HG02798 (cell line): ENCODE results near the gene ENTPD2.

Experiments
- ATAC-seq: cut with Tn5 transposase; IDR thresholded peaks from one replicate; pipeline ENCODE4 v1.9.1; 2021; ENCODE audit warnings: mild to moderate bottlenecking; ENCODE audit not compliant: unreplicated experiment, poor library complexity

Gene ENTPD2

GRCh38 chr9:137080260-137081122 is 26.6 kb upstream of the ENTPD2 start:
- no peak for ATAC-seq

DNA sequence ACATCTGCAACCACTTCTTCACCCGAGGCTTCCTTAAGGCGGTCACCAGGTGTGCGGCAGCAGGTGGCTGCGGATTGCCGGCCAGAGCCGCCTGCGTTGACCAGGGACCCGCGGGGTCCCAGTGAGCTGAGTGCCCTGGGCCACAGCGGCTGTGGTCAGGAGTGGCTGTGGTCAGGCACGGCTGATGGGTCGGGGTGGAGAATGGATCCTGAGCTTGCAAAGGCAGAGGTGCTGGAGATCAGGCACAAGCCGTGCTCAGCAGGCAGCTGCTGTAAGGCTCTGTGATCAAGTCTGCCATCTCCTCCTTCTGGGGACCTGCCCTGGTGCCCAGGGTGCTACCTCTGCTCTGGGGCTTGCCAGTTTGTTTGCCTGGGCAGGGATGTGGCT is 25.5 kb upstream of the ENTPD2 start:
- no peak for ATAC-seq

DNA sequence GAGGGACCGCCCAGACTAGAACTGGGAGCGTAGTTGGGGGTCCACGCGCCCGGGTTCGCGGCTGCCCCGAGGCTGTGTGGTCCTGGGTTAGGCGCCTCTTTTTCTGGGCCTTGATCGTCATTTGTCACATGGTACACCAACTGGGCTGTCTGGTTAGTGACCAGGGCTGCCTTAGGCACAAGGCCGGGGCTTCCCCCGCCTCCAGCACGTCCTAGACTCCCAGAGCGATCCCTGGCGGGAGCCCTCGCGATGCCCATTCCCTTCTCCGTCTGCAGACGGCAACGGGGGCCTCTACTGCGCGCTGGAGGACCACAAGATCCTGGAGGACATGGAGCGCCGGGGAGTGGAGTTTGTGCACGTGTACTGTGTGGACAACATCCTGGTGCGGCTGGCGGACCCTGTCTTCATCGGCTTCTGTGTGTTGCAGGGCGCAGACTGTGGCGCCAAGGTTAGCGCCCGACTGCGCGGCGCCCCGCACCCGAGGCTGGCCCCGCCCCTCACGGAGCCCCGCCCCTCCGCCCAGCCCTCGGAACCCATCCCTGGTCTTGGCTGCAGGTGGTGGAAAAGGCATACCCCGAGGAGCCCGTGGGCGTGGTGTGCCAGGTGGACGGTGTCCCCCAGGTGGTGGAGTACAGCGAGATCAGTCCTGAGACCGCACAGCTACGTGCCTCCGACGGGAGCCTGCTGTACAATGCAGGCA is 25.0 kb upstream of the ENTPD2 start:
- no peak for ATAC-seq

DNA sequence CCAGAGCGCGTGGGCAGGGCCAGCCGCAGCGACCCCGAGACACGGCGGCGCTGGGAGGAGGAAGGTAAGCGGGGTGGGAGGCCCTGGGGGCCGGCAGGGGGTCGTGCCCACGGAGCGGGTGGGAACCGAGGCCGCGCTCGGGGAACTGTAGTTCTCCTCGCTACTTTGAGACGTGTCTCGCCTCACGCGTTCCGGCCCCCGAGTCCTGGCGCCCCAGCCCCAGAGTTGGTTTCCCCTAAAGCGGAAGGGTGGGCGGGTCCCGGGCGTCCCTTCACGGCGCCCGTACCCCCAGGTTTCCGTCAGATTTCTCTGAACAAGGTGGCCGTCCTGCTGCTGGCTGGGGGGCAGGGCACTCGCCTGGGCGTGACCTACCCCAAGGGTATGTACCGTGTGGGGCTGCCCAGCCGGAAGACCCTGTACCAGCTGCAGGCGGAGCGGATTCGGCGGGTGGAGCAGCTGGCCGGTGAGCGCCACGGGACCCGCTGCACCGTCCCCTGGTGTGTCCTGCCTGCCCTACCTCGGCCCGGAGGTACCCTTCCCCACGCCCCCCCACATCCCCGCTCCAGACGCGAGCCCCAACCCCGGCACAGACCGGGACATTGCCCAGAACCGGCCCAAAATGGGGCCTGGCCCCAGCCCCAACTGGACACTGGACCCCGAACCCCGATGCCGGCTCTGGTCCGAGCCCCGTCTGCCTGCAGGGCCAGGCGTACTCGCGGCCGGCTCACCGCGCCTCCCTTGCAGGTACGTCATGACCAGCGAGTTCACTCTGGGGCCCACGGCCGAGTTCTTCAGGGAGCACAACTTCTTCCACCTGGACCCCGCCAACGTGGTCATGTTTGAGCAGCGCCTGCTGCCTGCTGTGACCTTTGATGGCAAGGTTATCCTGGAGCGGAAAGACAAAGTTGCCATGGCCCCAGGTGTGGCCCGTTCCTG is 24.2 kb upstream of the ENTPD2 start:
- no peak for ATAC-seq

- peak; percentile 71 for ATAC-seq
Measured at GRCh38 chr9:137077010-137077747, 23.3 kb upstream of the ENTPD2 start, which contains the start of gene UAP1L1. Gene UAP1L1 (plus strand): TSS chr9:137077517. CDS start chr9:137077533, 16 bp downstream.

DNA sequence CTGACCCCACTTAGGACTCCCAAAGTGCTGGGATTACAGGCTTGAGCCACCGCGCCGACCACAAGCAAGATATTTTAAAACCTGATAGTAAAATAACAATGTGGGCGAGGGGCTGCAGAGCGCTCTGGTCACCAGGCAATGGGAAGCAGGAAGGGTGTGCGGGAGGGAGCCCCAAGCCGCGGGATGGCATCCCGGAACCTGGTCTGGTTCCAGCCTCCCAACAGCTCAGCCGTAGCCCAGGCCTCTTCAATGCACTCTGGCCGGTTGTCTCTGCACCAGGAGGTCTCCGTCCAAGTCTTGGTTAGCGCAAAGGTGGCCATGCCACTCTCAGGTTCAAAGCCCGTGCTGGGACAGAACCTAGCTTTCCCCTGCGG is 22.8 kb upstream of the ENTPD2 start:
- no peak for ATAC-seq

DNA sequence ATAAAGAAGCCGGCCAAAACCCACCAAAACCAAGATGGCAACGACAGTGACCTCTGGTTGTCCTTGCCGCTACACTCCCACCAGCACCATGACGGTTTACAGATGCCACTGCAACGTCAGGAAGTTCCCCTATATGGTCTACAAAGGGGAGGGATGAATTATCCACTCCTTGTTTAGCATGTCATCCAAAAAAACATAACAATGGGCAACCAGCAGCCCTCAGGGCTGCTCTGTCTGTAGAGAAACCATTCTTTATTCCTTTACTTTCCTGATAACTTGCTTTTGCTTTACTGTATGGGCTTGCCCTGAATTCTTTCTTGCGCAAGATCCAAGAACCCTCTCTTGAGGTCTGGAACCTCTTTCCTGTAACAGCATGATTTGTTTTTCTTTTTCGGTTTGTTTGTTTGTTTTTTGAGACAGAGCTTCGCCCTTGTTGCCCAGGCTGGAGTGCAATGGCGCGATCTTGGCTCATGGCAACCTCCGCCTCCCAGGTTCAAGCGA is 21.5 kb upstream of the ENTPD2 start:
- no peak for ATAC-seq

DNA sequence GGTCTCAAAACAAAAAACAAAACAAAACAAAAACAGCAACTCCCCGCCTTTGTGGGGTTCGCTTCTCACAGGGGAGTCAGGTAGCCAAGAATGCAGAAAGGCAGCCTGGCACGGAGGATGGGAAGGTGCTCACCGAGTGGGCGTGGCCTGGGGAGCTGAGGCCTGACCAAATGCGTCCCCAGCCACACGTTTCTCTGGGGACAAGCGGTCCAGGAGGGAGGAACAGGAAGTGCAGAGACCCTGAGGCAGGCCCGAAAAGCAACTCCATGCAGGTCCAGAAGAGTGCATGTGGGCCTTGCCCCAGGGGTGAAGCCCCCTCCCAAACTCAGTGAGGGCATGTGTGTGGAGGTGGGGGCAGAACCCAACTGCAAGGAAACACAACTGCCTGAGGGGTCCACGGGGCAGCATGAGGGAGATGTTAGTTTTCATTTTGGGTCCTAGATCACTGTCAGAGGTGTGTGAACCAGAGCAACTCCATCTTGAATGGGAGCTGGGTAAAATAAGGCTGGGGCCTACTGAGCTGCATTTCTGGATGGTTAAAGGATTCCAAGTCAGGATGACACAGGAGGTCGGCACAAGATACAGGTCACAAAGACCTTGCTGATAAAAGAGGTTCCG is 20.9 kb upstream of the ENTPD2 start:
- no peak for ATAC-seq

GRCh38 chr9:137073992-137074399 is 20.1 kb upstream of the ENTPD2 start:
- ATAC-seq, result no peak

DNA sequence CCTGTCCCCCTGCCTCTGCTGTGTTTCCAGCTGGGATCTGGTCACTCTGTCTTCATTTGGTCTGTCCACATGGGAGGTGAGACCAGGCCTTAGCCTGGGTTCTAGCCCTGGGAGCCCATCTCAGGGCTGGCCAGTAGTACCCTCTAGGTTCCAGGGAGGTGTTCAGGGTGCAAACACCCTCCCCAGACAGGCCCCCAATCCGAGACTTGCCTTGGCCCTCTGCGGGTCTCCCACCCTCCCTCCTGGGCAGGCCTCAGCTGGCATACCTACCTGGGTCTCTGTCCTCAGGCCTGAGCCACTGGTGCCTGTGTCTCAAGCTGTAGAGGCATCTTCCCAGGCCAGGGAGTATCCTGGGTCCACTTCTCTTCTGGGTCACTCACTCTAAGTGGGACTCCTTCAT is 17.4 kb upstream of the ENTPD2 start:
- ATAC-seq, result no peak

DNA sequence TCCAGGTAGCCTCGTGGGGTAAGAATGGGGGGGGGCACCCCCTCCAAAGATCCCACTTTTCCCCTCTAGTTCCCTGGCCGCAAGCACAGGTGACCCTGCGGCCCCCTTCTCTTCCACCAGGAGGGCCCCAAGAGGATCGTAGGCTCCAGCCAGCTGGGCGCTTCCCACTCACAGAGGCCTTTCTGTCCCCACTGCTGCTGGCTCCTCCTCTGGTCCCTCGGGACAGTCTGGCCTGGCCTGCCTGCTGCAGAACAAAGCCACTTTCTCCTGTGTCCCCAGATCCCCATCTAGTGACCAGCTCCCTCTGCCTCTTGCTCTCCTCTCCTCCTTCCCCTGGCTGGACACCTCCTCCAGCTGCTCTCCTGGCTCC is 17.0 kb upstream of the ENTPD2 start:
- no peak for ATAC-seq

DNA sequence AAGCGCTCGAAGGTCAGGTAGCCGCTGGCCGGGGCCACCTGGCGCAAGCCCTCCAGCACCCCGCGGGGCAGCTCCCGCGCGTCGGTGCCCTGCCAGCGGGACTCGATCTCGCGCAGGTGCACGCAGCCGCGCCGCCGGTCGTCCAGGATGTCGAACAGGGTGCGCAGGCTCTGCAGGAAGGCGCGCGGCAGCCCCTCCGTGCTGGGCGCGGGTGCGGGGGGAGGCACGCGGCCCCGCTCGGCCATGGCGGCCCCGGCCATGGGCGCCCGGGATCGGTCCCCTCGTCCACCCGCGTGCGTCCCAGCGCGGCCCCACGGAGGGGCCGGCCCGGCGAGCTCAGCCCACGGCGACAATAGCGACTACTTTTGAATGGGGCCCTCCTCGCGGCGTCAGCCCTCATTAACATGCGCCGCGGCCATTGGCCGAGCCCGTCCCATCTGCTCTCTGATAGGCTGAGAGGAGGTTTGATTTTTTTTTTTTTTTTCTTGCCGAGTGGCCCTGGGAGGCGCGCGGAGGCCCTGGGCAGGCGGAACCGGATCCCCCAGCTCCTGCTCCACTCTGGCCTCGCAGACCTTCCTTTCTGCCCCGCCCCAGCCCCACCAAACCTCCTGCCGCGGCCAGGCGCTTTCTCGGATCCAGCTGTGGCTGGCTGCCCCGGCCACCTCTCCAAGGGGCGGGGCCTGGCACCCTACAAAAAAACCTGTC is 16.5 kb upstream of the ENTPD2 start, which contains the start of gene SAPCD2:
TSS of gene SAPCD2 (minus strand) at position 357 of the 705 bp plus-strand sequence. CDS start at position 260, 97 bp downstream.
- ATAC-seq, result peak; percentile 82

DNA sequence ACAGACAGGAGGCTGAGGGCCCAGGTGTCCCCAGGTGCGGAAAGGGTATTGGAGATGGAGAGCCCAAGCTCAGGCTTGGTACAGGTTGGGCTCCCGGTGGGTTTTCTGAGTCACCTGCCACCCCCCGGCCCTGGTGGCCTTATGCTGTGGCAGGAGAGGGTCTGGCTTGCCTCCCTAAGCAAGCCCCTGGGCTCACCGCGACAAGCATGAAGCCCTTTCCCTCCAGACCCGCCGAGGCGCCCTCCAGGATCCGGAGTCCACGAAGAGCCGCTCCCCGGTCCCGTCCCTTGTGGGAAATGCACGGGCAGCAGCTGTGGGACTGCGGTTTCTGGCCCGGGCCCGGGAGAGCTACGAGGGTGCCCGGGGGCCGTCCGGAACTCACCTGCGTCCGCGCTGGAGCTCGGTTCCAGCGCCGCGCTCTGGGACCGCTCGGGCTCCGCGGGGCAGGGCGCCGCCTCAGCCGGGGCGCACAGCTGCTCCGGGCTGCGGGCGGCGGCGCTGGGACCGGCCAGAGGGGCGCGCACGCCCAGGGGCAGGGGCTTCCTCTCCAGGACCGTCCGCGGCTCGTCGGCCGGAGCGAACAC is 15.7 kb upstream of the ENTPD2 start:
- ATAC-seq, result peak; percentile 7

DNA sequence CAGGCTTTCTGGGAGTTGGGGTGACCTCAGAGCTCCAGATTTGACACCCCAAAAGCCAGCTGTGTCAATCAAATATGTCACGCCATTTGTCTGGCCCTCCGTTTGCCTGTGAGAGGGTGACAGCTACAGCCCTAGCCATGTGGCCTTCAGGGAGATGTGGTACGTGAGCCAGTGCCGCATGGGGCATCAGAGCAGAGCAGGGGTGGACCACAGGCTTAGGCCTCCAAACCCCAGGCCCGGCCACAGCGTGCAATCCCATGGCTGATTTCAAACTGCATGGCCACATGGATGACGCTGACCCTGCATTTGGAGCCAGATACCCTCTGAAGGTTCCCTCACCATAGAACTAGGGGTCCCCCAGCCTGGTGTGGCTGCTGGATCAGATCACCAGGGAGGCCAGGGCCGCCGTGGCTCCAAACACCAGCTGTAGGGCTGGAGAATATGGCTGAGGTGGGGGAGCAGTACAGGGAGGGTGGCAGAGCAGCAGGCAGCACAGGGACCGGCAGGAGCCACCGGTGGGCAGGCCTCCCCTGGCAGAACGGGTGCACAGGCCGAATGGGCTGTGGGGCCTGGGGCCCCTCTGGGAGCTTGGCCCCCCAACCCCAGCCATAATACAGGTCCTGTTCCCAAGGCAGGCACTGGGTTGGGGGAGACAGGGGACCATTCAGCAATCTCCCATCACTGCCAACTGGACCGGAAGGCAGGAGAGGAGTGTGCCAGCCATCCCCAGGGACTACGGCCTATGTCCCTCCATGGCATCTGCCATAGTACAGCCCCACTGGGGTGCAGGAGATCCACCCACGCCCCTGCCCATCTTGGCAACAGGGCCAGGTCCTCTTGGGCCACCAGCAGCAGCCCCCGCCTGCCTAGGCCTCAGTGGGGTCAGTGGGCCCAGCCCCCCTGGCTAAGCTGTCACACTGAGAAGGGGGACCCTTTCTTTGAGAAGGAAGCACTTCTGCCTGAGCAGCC is 15.0 kb upstream of the ENTPD2 start:
- no peak for ATAC-seq

- ATAC-seq, result peak; percentile 37
Measured at GRCh38 chr9:137067860-137068538, 14.1 kb upstream of the ENTPD2 start.

- no peak for ATAC-seq
Measured at GRCh38 chr9:137066096-137066861, 12.4 kb upstream of the ENTPD2 start.
